ENCODE measurements around the gene DUS2.
"Not testable (repeated sequence)": the region's sequence is repeated elsewhere in the genome, so short reads cannot be mapped to it uniquely, and the experiment has no call there.

DUS2 gene

DNA sequence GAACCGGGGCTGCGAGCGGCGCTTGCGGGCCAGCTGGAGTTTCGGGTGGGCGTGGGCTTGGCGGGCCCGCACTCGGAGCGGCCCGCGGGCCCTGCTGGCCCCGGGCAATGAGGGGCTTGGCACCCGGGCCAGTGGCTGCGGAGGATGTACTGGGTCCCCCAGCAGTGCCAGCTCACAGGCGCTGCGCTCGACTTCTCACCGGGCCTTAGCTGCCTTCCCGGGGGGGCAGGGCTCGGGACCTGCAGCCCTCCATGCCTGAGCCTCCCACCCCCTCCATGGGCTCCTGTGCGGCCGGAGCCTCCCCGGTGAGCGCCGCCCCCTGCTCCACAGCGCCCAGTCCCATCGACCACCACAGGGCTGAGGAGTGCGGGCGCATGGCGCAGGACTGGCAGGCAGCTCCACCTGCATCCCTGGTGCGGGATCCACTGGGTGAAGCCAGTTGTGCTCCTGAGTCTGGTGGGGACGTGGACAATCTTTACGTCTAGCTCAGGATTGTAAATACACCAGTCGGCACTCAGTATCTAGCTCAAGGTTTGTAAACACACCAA lies 24.8 kb upstream of the DUS2 start:
- DNase-seq, result not testable (repeated sequence)

DNA sequence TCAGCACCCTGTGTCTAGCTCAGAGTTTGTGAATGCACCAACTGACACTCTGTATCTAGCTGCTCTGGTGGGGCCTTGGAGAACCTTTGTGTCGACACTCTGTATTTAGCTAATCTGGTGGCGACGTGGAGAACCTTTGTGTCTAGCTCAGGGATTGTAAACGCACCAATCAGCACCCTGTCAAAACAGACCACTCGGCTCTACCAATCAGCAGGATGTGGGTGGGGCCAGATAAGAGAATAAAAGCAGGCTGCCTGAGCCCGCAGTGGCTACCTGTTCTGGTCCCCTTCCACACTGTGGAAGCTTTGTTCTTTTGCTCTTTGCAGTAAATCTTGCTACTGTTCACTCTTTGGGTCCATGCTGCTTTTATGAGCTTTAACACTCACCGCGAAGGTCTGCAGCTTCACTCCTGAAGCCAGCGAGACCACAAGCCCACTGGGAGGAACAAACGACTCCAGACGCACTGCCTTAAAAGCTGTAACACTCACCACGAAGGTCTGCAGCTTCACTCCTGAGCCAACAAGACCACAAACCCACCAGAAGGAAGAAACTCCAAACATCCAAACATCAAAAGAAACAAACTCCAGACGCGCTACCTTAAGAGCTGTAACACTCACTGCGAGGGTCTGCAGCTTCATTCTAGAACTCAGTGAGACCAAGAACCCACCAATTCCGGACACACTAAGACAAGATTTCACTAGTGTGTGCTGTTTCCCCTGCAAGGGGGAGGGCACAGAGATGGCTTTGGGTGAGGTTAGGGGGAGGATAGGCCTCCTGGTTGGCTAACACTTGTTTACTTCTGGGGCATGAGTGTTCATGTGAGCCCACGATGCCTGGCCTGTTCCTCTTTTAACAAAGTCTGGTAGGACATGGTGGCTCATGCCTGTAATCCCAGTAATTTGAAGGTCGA lies 24.1 kb upstream of the DUS2 start, which contains the start of gene DPEP2:
TSS of gene DPEP2 (minus strand) at position 706 of the 910 bp plus-strand sequence. CDS start 6,272 bp downstream, outside the sequence.
- peak in 5 of 56 donors; percentile 1 to 21 (median 6) for DNase-seq

- DNase-seq, result no peak
Observed at GRCh38 chr16:67999985-68000384, 23.1 kb upstream of the DUS2 start.

- no peak for DNase-seq
Observed at GRCh38 chr16:68000450-68000849, 22.6 kb upstream of the DUS2 start.

- DNase-seq, result no peak
Observed at GRCh38 chr16:68003031-68003430, 20.1 kb upstream of the DUS2 start.

GRCh38 chr16:68005211-68005610 lies 17.9 kb upstream of the DUS2 start:
- no peak for DNase-seq

DNA sequence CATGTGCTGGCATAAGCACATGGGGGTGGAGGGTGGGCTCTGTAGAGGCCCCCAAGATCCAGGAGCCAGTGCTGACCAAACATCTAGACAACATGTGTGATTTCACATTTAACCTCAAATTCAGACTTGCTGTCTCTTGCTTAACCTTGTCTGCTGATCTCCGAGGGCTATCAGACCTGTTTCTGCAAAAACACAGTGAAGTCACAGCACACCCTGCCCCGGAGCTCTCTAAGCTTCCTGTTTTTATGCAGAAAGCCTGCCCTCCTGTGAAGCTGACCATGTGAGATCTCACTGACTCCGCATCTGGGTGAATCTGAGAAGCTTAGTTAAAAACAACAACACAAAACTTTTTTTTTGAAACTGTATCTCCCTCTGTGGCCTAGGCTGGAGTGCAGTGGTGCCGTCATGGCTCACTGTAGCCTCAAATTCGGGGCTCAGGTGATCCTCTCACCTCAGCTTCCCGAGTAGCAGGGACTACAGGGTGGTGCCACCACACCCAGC lies 17.2 kb upstream of the DUS2 start:
- peak in 8 of 56 donors; percentile 7 to 22 (median 12) for DNase-seq

- no peak for DNase-seq
Observed at GRCh38 chr16:68009157-68009735, 13.8 kb upstream of the DUS2 start.

- not testable (repeated sequence) for DNase-seq
Observed at GRCh38 chr16:68009872-68010271, 13.2 kb upstream of the DUS2 start.

DNA sequence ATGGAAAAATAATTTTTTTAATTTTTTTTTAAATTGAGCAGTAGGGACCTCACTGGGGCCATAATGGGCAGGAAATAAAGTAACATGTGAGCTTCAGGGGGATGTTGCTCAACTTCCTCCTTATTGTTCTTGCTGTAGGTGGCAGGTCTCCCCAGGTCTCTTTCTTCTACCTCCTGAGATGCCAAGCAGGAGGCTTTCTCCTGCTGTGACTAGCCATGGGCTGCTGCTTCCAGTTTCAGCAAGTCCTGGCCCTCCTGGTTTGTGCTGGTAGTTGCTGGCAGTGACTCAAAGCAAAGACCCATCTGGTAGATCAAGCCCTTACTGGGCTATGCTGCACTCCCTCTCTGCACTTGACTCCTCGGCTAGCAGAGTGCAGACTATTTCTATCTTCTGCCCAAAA lies 9.6 kb upstream of the DUS2 start:
- DNase-seq, result no peak

GRCh38 chr16:68015681-68016080 lies 7.4 kb upstream of the DUS2 start, which contains the start of gene DPEP2NB:
TSS of gene DPEP2NB (minus strand) at chr16:68015911. CDS start at chr16:68015770, 141 bp downstream.
- no peak for DNase-seq

- DNase-seq, result no peak
Observed at GRCh38 chr16:68019167-68019680, 3.9 kb upstream of the DUS2 start.

GRCh38 chr16:68021490-68021889 lies 1.6 kb upstream of the DUS2 start:
- DNase-seq, result no peak

DNA sequence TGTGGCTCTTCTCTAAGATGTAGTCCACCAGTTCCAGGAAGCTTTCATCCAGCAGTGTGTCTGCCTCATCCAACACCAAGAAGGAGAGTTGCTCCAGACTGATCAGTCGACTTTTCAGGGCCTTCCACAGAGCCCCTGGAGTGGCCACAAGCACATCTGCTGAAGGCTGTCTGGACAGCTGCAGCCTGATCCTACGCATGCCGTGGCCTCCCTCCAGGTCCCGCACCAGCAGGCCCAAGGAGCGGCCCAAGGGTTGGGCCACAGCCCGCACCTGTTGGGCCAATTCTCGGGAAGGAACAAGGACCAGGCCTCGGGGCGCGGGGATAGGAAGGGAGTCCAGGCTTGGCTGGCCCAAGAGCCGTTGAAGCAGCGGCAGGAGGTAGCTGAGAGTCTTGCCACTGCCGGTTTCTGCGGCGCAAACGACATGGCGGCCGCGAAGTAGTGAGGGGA lies 781 bp upstream of the DUS2 start:
- peak in 4 of 56 donors; percentile 30 to 33 (median 33) for DNase-seq

GRCh38 chr16:68028996-68029395 lies 5.9 kb downstream of the DUS2 start:
- DNase-seq, result no peak

- DNase-seq, result not testable (repeated sequence)
Observed at GRCh38 chr16:68030108-68030507, 7.0 kb downstream of the DUS2 start.

DNA sequence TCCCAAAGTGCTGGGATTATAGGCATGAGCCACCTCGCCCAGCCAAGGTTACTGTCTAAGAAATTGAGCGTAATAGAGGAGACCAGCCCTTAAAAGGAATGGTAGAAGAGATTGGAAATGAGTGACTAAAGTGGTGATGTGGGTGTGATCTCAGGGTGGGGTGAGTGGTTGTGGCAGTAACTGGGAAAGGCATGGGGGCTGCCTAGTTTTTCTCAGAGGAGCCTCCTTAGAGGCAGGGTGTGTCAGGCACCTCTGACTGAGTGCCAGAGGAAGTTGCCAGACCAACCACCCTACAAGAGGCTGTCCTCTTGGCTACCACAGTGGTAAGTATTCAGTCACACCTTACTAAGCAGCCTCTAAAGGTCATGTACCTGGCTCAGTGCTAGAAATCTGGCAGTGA lies 8.9 kb downstream of the DUS2 start:
- DNase-seq, result peak in 5 of 56 donors; percentile 0 to 38 (median 11)

GRCh38 chr16:68033101-68033500 lies 10.0 kb downstream of the DUS2 start:
- DNase-seq, result no peak

DNA sequence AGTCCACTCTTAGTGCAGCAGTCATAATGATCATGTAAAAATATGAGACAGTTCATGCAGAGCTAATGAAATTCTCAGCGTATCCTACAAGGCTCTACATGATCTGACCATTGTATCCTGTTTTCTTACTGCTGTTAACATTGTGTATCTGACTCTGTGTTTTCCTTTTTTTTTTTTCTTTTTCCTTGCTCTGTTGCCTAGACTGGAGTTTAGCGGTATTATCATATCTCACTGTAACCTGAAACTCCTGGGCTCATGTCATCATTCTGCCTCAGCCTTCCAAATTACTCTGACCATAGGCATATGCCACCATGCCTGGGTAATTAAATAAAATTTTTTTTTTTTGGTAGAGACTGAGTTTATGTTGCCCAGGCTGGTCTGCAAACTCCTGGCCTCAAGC lies 12.1 kb downstream of the DUS2 start:
- DNase-seq, result no peak

- DNase-seq, result peak in 1 of 56 donors; percentile 0
Observed at GRCh38 chr16:68037841-68038597, 14.9 kb downstream of the DUS2 start.
